ENCODE results near the gene GRN. TPM values are rescaled to one million over a fixed set of nuclear protein-coding genes. Genes with fewer than 3 reads are reported as not detected.

Gene GRN
- polyA plus RNA-seq, 1 of the 3 experiments (the other 2 are of a cell fraction) = 442 TPM

DNA sequence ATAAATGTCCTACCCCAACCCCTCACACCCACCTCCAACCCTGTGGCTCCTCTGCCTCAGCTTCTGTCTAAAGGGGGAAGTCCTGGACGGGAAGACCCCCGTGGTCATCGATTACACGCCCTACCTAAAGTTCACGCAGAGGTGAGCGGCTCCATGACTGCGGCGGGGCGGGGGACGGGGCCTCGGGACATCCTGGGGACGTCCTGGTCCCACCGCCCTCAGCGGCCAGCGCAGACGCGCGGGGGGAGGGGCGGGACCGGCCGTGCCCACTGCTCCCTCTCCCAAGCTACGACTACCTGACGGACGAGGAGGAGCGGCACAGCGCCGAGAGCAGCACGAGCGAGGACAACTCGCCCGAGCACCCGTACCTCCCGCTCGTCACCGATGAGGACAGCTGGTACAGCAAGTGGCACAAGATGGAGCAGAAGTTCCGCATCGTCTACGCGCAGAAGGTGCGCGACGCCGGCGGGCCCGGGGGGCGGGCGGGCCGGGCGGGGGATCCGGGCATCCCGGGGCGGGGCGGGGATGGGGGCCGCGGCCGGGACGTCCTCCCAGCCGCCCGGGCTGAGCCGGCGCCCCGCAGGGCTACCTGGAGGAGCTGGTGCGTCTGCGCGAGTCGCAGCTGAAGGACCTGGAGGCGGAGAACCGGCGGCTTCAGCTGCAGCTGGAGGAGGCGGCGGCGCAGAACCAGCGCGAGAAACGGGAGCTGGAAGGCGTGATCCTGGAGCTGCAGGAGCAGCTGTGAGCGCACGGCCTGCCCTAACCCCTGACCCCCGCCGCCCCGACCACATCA, 30.0 kb upstream of the GRN start:
- no peak overlapping the region for H3K9ac ChIP-seq
- ChIA-PET POLR2A (no interaction called here), CTCF (no interaction called here)
- H3F3A ChIP-seq (replicated peaks; ENCODE audit: insufficient read depth) = no peaks in the 10 kb centered on the region
- no peak overlapping the region for H2AFZ ChIP-seq (ENCODE audit: low read depth)
- H3K36me3 ChIP-seq (replicated peaks in 1 of 2; ENCODE audit: control insufficient read depth in 1 of 2, insufficient read depth in 2 of 2, low read length in 1 of 2) = peaks cover 0 to 9% of the 10 kb centered on the region in 2 experiments
- H3K79me2 ChIP-seq (ENCODE audit: insufficient read depth) = no peaks in the 10 kb centered on the region
- H3K4me1 ChIP-seq (ENCODE audit: control insufficient read depth in 1 of 2, insufficient read depth in 2 of 2, low read depth in 1 of 2, low read length in 1 of 2) = peaks cover 0 to 15% of the 10 kb centered on the region in 2 experiments; a peak in 1 of 4 replicates
- no peaks in the 10 kb centered on the region for H3K9me3 ChIP-seq
- no peaks in the 10 kb centered on the region for H3K27me3 ChIP-seq (ENCODE audit: insufficient read depth)
- TF ChIP-seq TAF1 (IDR thresholded peaks at IDR 0.05; ENCODE audit: borderline replicate concordance, low read depth, low read length) = no peak
- TF ChIP-seq RXRA (IDR thresholded peaks at IDR 0.05; ENCODE audit: borderline replicate concordance, low read depth) = no peak
- TF ChIP-seq MAX (IDR thresholded peaks at IDR 0.05; ENCODE audit: low read depth) = no peak
- no peak for TF ChIP-seq TCF12 (IDR thresholded peaks at IDR 0.05)
- no peak for TF ChIP-seq EP300 (IDR thresholded peaks at IDR 0.05; ENCODE audit: borderline replicate concordance in 1 of 2, low read depth in 1 of 2, low read length in 1 of 2)
- TF ChIP-seq MEF2A (IDR thresholded peaks at IDR 0.05; ENCODE audit: borderline replicate concordance, low read depth) = no peak
- no peak for TF ChIP-seq FOXM1 (IDR thresholded peaks at IDR 0.05; ENCODE audit: low read depth)
- no peak for TF ChIP-seq CHD2 (IDR thresholded peaks at IDR 0.05; ENCODE audit: low read length, partially characterized antibody)
- TF ChIP-seq, protein P1, sequence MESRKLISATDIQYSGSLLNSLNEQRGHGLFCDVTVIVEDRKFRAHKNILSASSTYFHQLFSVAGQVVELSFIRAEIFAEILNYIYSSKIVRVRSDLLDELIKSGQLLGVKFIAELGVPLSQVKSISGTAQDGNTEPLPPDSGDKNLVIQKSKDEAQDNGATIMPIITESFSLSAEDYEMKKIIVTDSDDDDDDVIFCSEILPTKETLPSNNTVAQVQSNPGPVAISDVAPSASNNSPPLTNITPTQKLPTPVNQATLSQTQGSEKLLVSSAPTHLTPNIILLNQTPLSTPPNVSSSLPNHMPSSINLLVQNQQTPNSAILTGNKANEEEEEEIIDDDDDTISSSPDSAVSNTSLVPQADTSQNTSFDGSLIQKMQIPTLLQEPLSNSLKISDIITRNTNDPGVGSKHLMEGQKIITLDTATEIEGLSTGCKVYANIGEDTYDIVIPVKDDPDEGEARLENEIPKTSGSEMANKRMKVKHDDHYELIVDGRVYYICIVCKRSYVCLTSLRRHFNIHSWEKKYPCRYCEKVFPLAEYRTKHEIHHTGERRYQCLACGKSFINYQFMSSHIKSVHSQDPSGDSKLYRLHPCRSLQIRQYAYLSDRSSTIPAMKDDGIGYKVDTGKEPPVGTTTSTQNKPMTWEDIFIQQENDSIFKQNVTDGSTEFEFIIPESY (IDR thresholded peaks at IDR 0.05; ENCODE audit: borderline replicate concordance, low read depth) = no peak
- no peak for TF ChIP-seq FOXJ3 (CRISPR knock-in tag; IDR thresholded peaks at IDR 0.05)
- TF ChIP-seq CTCF (IDR thresholded peaks at IDR 0.05) = no peak
- TF ChIP-seq USF2 (IDR thresholded peaks at IDR 0.05; ENCODE audit: borderline replicate concordance, low read depth, low read length) = no peak
- no peak for TF ChIP-seq YY1 (IDR thresholded peaks at IDR 0.05; ENCODE audit: low read depth)
- TF ChIP-seq NRF1 (IDR thresholded peaks at IDR 0.05; ENCODE audit: low read depth, low read length) = no peak
- TF ChIP-seq, protein P2, sequence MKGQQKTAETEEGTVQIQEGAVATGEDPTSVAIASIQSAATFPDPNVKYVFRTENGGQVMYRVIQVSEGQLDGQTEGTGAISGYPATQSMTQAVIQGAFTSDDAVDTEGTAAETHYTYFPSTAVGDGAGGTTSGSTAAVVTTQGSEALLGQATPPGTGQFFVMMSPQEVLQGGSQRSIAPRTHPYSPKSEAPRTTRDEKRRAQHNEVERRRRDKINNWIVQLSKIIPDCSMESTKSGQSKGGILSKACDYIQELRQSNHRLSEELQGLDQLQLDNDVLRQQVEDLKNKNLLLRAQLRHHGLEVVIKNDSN (IDR thresholded peaks at IDR 0.05; ENCODE audit: borderline replicate concordance, low read depth) = no peak
- H3K4me2 ChIP-seq = no peak overlapping the region
- H3K4me3 ChIP-seq (ENCODE audit: low read depth in 2 of 2, low read length in 1 of 2) = no peak overlapping the region
- no peaks in the 10 kb centered on the region for H4K20me1 ChIP-seq (ENCODE audit: insufficient read depth)
- DNase-seq = peak; percentile 25
- H3K9me2 ChIP-seq = no peaks in the 10 kb centered on the region
- WGBS (ENCODE audit: low lambda C conversion rate) = 88% methylated on average over 80 of the region's 81 CpGs
- no peak overlapping the region for H3K27ac ChIP-seq (ENCODE audit: low read depth in 2 of 2, low read length in 1 of 2)

All from SK-N-SH (cell line).